ENCODE data around the gene TOMM40. TPM values are rescaled to one million over a fixed set of nuclear protein-coding genes. Genes with fewer than 3 reads are reported as not detected.

Gene TOMM40
- total and polyA plus RNA-seq, 4 donors = 17.6 to 76.8 (median 62.2) TPM

- Histone ChIP-seq H3K9me3 (ENCODE audit: control insufficient read depth in 4 of 4, insufficient read depth in 3 of 4, low read length in 3 of 4) (no peaks in the 10 kb centered on the region), H3K27me3 (ENCODE audit: control insufficient read depth in 3 of 3, insufficient read depth in 3 of 3, low read length in 2 of 3) (no peaks in the 10 kb centered on the region), H3K4me1 (ENCODE audit: control insufficient read depth in 5 of 5, insufficient read depth in 5 of 5, low read length in 5 of 5) (peaks cover 0 to 1% (median 0%) of the 10 kb centered on the region in 5 donors), H3K36me3 (ENCODE audit: control insufficient read depth in 4 of 4, insufficient read depth in 4 of 4, low read length in 4 of 4) (no peaks in the 10 kb centered on the region), H3K9ac (ENCODE audit: insufficient read depth in 1 of 2, low read length in 2 of 2) (no peak within 1 kb of the TSS), H3K27ac (ENCODE audit: low read depth in 1 of 2, low read length in 1 of 2) (no peak within 1 kb of the TSS), H3K4me3 (no peak within 1 kb of the TSS)
- ATAC-seq (ENCODE audit: insufficient read depth, low FRiP score) (no peak), DNase-seq (no peak)
- WGBS, 2 donors = 85 to 88% methylated on average over 14 of the region's 14 CpGs
- TF ChIP-seq, protein P1, sequence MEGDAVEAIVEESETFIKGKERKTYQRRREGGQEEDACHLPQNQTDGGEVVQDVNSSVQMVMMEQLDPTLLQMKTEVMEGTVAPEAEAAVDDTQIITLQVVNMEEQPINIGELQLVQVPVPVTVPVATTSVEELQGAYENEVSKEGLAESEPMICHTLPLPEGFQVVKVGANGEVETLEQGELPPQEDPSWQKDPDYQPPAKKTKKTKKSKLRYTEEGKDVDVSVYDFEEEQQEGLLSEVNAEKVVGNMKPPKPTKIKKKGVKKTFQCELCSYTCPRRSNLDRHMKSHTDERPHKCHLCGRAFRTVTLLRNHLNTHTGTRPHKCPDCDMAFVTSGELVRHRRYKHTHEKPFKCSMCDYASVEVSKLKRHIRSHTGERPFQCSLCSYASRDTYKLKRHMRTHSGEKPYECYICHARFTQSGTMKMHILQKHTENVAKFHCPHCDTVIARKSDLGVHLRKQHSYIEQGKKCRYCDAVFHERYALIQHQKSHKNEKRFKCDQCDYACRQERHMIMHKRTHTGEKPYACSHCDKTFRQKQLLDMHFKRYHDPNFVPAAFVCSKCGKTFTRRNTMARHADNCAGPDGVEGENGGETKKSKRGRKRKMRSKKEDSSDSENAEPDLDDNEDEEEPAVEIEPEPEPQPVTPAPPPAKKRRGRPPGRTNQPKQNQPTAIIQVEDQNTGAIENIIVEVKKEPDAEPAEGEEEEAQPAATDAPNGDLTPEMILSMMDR (IDR thresholded peaks at IDR 0.05; ENCODE audit: control extremely low read depth, extremely low read depth) = no peak
Measured at GRCh38 chr19:44942067-44942571, 51.1 kb downstream of the TOMM40 start, which contains the start of gene APOC4. TSS of gene APOC4 (plus strand) at chr19:44942237. CDS start at chr19:44942278, 41 bp downstream.

GRCh38 chr19:44943801-44944249 lies 52.8 kb downstream of the TOMM40 start:
- no peak for DNase-seq
- ATAC-seq (ENCODE audit: insufficient read depth, low FRiP score) = peak; percentile 58
- H3K9ac ChIP-seq (ENCODE audit: insufficient read depth in 1 of 2, low read length in 2 of 2) = no peak overlapping the region

DNA sequence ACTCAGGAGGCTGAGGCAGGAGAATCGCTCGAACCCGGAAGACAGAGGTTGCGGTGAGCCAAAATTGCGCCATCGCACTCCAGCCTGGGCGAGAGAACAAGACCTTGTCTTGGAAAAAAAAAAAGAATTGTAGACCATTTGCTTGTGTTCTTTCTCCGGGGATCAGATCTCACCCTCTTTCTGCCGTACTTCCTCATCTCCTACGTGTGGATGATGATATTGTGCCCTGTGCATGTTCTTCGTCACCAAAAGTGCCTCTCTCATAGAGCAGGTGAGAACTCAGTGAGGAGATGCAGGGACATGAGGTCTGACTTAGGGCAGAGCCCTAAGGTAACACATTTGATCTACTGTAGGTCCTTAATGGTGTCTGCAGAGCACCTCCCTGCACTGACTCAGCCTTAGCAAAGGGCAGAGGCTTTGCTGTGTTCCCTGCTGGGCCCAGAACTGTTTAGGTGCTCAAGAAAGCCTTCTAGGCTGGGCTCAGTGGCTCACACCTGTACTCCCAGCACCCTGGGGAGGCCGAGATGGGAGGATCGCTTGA lies 56.1 kb downstream of the TOMM40 start:
- 74 to 85% methylated on average over 13 of the region's 13 CpGs for WGBS, 2 donors
- TF ChIP-seq, protein P1 (IDR thresholded peaks at IDR 0.05; ENCODE audit: control extremely low read depth, extremely low read depth) = no peak
- Histone ChIP-seq H3K4me3 (no peak overlapping the region), H3K27me3 (ENCODE audit: control insufficient read depth in 3 of 3, insufficient read depth in 3 of 3, low read length in 2 of 3) (no peaks in the 10 kb centered on the region), H3K4me1 (ENCODE audit: control insufficient read depth in 5 of 5, insufficient read depth in 5 of 5, low read length in 5 of 5) (peaks cover 0 to 6% (median 0%) of the 10 kb centered on the region in 5 donors), H3K36me3 (ENCODE audit: control insufficient read depth in 4 of 4, insufficient read depth in 4 of 4, low read length in 4 of 4) (peaks cover 0 to 5% (median 3%) of the 10 kb centered on the region in 4 donors), H3K9ac (ENCODE audit: insufficient read depth in 1 of 2, low read length in 2 of 2) (no peak overlapping the region), H3K9me3 (ENCODE audit: control insufficient read depth in 4 of 4, insufficient read depth in 3 of 4, low read length in 3 of 4) (no peaks in the 10 kb centered on the region), H3K27ac (ENCODE audit: low read depth in 1 of 2, low read length in 1 of 2) (peak overlapping the region in 1 of 2 donors; percentile 39)
- DNase-seq (no peak), ATAC-seq (ENCODE audit: insufficient read depth, low FRiP score) (no peak)

More at GRCh38 chr19:44943801-44944249, 52.8 kb downstream of the TOMM40 start:
- Histone ChIP-seq H3K27ac (ENCODE audit: low read depth in 1 of 2, low read length in 1 of 2) (no peak overlapping the region), H3K36me3 (ENCODE audit: control insufficient read depth in 4 of 4, insufficient read depth in 4 of 4, low read length in 4 of 4) (no peaks in the 10 kb centered on the region), H3K9me3 (ENCODE audit: control insufficient read depth in 4 of 4, insufficient read depth in 3 of 4, low read length in 3 of 4) (no peaks in the 10 kb centered on the region), H3K4me3 (no peak overlapping the region), H3K4me1 (ENCODE audit: control insufficient read depth in 5 of 5, insufficient read depth in 5 of 5, low read length in 5 of 5) (peaks cover 0 to 1% (median 0%) of the 10 kb centered on the region in 5 donors), H3K27me3 (ENCODE audit: control insufficient read depth in 3 of 3, insufficient read depth in 3 of 3, low read length in 2 of 3) (no peaks in the 10 kb centered on the region)
- 31 to 56% methylated on average over 10 of the region's 10 CpGs for WGBS, 2 donors
- TF ChIP-seq, protein P1 (IDR thresholded peaks at IDR 0.05; ENCODE audit: control extremely low read depth, extremely low read depth) = no peak

Data from lung (tissue), 12 donors.